ENCODE measurements around the gene FBXO10.
A peak's percentile ranks its signal among the peaks of the same experiment; 100 is the strongest.

Gene FBXO10

GRCh38 chr9:37575921-37576721, at the start of gene FBXO10:
TSS of gene FBXO10 (minus strand) at chr9:37576380. CDS start at chr9:37541768, 34,612 bp downstream.
- peak; percentile 18 for DNase-seq (ENCODE audit: low read depth)
- no peak for TF ChIP-seq CTCF (IDR thresholded peaks at IDR 0.05; ENCODE audit: low read depth, low read length, missing control alignments)
- in situ Hi-C loops (cut with HindIII; ENCODE audit: low sequenced_read_pairs): loop anchor here (5.0 kb wide), 1 partner anchor 89 kb away; the partner anchor contains the start of gene POLR1E
- H3K4me3 ChIP-seq (ENCODE audit: low read depth, low read length): peak within 1 kb of the TSS; percentile 80

- TF ChIP-seq CTCF (IDR thresholded peaks at IDR 0.05; ENCODE audit: low read depth, low read length, missing control alignments): no peak
- DNase-seq (ENCODE audit: low read depth): no peak
- no peak overlapping the region for H3K4me3 ChIP-seq (ENCODE audit: low read depth, low read length)
- in situ Hi-C loops (cut with HindIII; ENCODE audit: low sequenced_read_pairs): no loop called here
These were observed 49.6 kb upstream of the FBXO10 start for GRCh38 chr9:37625758-37626147.

GRCh38 chr9:37625036-37625757, 49.0 kb upstream of the FBXO10 start:
- no peak for TF ChIP-seq CTCF (IDR thresholded peaks at IDR 0.05; ENCODE audit: low read depth, low read length, missing control alignments)
- in situ Hi-C loops (cut with HindIII; ENCODE audit: low sequenced_read_pairs): no loop called here
- no peak overlapping the region for H3K4me3 ChIP-seq (ENCODE audit: low read depth, low read length)
- no peak for DNase-seq (ENCODE audit: low read depth)

GRCh38 chr9:37624073-37624472, 47.9 kb upstream of the FBXO10 start:
- DNase-seq (ENCODE audit: low read depth): no peak
- in situ Hi-C loops (cut with HindIII; ENCODE audit: low sequenced_read_pairs): loop anchor here (5.0 kb wide), 2 partner anchors 33 to 83 kb away; no protein-coding TSS in a partner anchor
- H3K4me3 ChIP-seq (ENCODE audit: low read depth, low read length): no peak overlapping the region
- TF ChIP-seq CTCF (IDR thresholded peaks at IDR 0.05; ENCODE audit: low read depth, low read length, missing control alignments): no peak

GRCh38 chr9:37623267-37623666, 47.1 kb upstream of the FBXO10 start:
- no peak for TF ChIP-seq CTCF (IDR thresholded peaks at IDR 0.05; ENCODE audit: low read depth, low read length, missing control alignments)
- DNase-seq (ENCODE audit: low read depth): no peak
- no peak overlapping the region for H3K4me3 ChIP-seq (ENCODE audit: low read depth, low read length)
- in situ Hi-C loops (cut with HindIII; ENCODE audit: low sequenced_read_pairs): loop anchor here (5.0 kb wide), 2 partner anchors 34 to 84 kb away; no protein-coding TSS in a partner anchor

- no peak for DNase-seq (ENCODE audit: low read depth)
- no peak overlapping the region for H3K4me3 ChIP-seq (ENCODE audit: low read depth, low read length)
- TF ChIP-seq CTCF (IDR thresholded peaks at IDR 0.05; ENCODE audit: low read depth, low read length, missing control alignments): no peak
- in situ Hi-C loops (cut with HindIII; ENCODE audit: low sequenced_read_pairs): loop anchor here (5.0 kb wide), 2 partner anchors 35 to 85 kb away; no protein-coding TSS in a partner anchor
These were observed 46.3 kb upstream of the FBXO10 start for GRCh38 chr9:37622462-37622861.

Measured in astrocyte of the cerebellum (primary cell).